WTC11 (cell line): Measurements from ENCODE around the gene DIMT1. TPM values are rescaled to one million over a fixed set of nuclear protein-coding genes. Genes with fewer than 3 reads are reported as not detected.

Experiments used
- ATAC-seq: fragments of 200-7000 bp; cut with Tn5 transposase; 2 replicates; pipeline ENCODE4 v1.10.0; 2021; ENCODE audit warnings: mild to moderate bottlenecking, moderate library complexity
- CTCF ChIA-PET: fragments of 300-600 bp; sonication (Branson Sonifier 250); formaldehyde crosslinking; loops from one replicate; lab custom pipeline; 2021; ENCODE audit warnings: antibody characterized with exemption; lab: Charles Lee
- POLR2A ChIA-PET: fragments of 350-600 bp; sonication (Branson Sonifier 250); formaldehyde crosslinking; loops from one replicate; lab custom pipeline; 2021; ENCODE audit warnings: antibody characterized with exemption; lab: Charles Lee
- DNase-seq: peaks from one replicate; pipeline ENCODE4 v3.0.0; 2021; ENCODE audit warnings: low spot score
- H3K27ac Mint-ChIP-seq: 2 replicates; pipeline ENCODE4 v1.8.0; 2021; ENCODE audit warnings: mixed read lengths
- H3K27me3 Mint-ChIP-seq: 2 replicates; pipeline ENCODE4 v1.8.0; 2021; ENCODE audit warnings: low read depth, mild to moderate bottlenecking, moderate library complexity, mixed read lengths
- H3K36me3 Mint-ChIP-seq: 2 replicates; pipeline ENCODE4 v1.8.0; 2021; ENCODE audit warnings: mixed read lengths
- H3K4me1 Mint-ChIP-seq: 2 replicates; pipeline ENCODE4 v1.8.0; 2022; ENCODE audit warnings: mixed read lengths
- H3K4me3 Mint-ChIP-seq: 2 replicates; pipeline ENCODE4 v1.8.0; 2021; ENCODE audit warnings: mild to moderate bottlenecking, moderate library complexity, mixed read lengths
- H3K9me3 Mint-ChIP-seq: 2 replicates; pipeline ENCODE4 v1.8.0; 2021; ENCODE audit warnings: mixed read lengths
- CBFB ChIP-seq: sonication (generic); formaldehyde crosslinking; IDR thresholded peaks from 2 replicates; pipeline ENCODE4 v1.8.1; 2022; ENCODE audit warnings: mild to moderate bottlenecking, low read depth, missing genetic modification reagents
- E2F1 ChIP-seq: sonication (generic); formaldehyde crosslinking; IDR thresholded peaks from 2 replicates; pipeline ENCODE4 v1.8.0; 2022; ENCODE audit warnings: mild to moderate bottlenecking, missing genetic modification reagents
- ETV6 ChIP-seq: sonication (generic); formaldehyde crosslinking; IDR thresholded peaks from 2 replicates; pipeline ENCODE4 v1.8.1; 2022; ENCODE audit warnings: mild to moderate bottlenecking, missing genetic modification reagents
- FOXP1 ChIP-seq: sonication (generic); formaldehyde crosslinking; IDR thresholded peaks from 2 replicates; pipeline ENCODE4 v1.8.0; 2022; ENCODE audit warnings: missing genetic modification reagents, mild to moderate bottlenecking, moderate library complexity, borderline replicate concordance
- KAT7 ChIP-seq: sonication (generic); formaldehyde crosslinking; IDR thresholded peaks from 2 replicates; pipeline ENCODE4 v1.8.1; 2023; ENCODE audit warnings: missing genetic modification reagents, mild to moderate bottlenecking, borderline replicate concordance
- MXD4 ChIP-seq: fragments of 250-450 bp; sonication (Bioruptor Pico); IDR thresholded peaks from 2 replicates; pipeline ENCODE4 v1.8.0; 2021; ENCODE audit warnings: mild to moderate bottlenecking, moderate library complexity, borderline replicate concordance
- MYBL2 ChIP-seq: sonication (generic); formaldehyde crosslinking; IDR thresholded peaks from 2 replicates; pipeline ENCODE4 v1.8.1; 2023; ENCODE audit warnings: mild to moderate bottlenecking, moderate library complexity, missing genetic modification reagents
- NFATC4 ChIP-seq: fragments of 250-450 bp; sonication (Bioruptor Pico); IDR thresholded peaks from 2 replicates; pipeline ENCODE4 v1.9.0; 2021; ENCODE audit warnings: mild to moderate bottlenecking
- NR3C1 ChIP-seq: sonication (generic); formaldehyde crosslinking; conservative IDR thresholded peaks from 2 replicates; pipeline ENCODE4 v1.8.1; 2023; ENCODE audit warnings: low read depth, mild to moderate bottlenecking, missing genetic modification reagents
- SMAD3 ChIP-seq: sonication (generic); formaldehyde crosslinking; IDR thresholded peaks from 2 replicates; pipeline ENCODE4 v1.8.0; 2022; ENCODE audit warnings: missing genetic modification reagents, mild to moderate bottlenecking, borderline replicate concordance
- TEAD1 ChIP-seq: sonication (generic); formaldehyde crosslinking; IDR thresholded peaks from 2 replicates; pipeline ENCODE4 v1.8.0; 2022; ENCODE audit warnings: mild to moderate bottlenecking, missing genetic modification reagents
- ZBTB21 ChIP-seq: sonication (generic); formaldehyde crosslinking; IDR thresholded peaks from 2 replicates; pipeline ENCODE4 v1.8.1; 2023; ENCODE audit warnings: mild to moderate bottlenecking, missing genetic modification reagents, borderline replicate concordance
- ZBTB43 ChIP-seq: sonication (generic); formaldehyde crosslinking; IDR thresholded peaks from 2 replicates; pipeline ENCODE4 v1.8.1; 2023; ENCODE audit warnings: mild to moderate bottlenecking, missing genetic modification reagents
- ZNF219 ChIP-seq: sonication (generic); formaldehyde crosslinking; IDR thresholded peaks from 2 replicates; pipeline ENCODE4 v1.8.0; 2023; ENCODE audit warnings: missing genetic modification reagents, mild to moderate bottlenecking, borderline replicate concordance
- ZNF423 ChIP-seq: fragments of 250-450 bp; sonication (Bioruptor Pico); IDR thresholded peaks from 2 replicates; pipeline ENCODE4 v2.1.2; 2022; ENCODE audit warnings: mild to moderate bottlenecking, moderate library complexity
- total RNA-seq: library from RNA; stranded (reverse); gene quantifications from 3 replicates; pipeline ENCODE4 v1.2.3, GENCODE V29; 2021
- TF ChIP-seq, protein P1 (sequence below): fragments of 250-450 bp; sonication (Bioruptor Pico); IDR thresholded peaks from 2 replicates; pipeline ENCODE4 v2.1.2; 2022; ENCODE audit warnings: mild to moderate bottlenecking, moderate library complexity
- TF ChIP-seq, protein P2 (sequence below): sonication (generic); formaldehyde crosslinking; IDR thresholded peaks from 2 replicates; pipeline ENCODE4 v1.8.0; 2022; ENCODE audit warnings: mild to moderate bottlenecking, missing genetic modification reagents
- TF ChIP-seq, protein P3 (sequence below): sonication (generic); formaldehyde crosslinking; conservative IDR thresholded peaks from 2 replicates; pipeline ENCODE4 v1.8.1; 2023; ENCODE audit warnings: mild to moderate bottlenecking, low read depth, missing genetic modification reagents, moderate library complexity
- TF ChIP-seq, protein P4 (sequence below): sonication (generic); formaldehyde crosslinking; IDR thresholded peaks from 2 replicates; pipeline ENCODE4 v1.8.1; 2022; ENCODE audit warnings: missing genetic modification reagents, borderline replicate concordance
- TF ChIP-seq, protein P5 (sequence below): fragments of 250-450 bp; sonication (Bioruptor Pico); IDR thresholded peaks from 2 replicates; pipeline ENCODE4 v1.9.0; 2021; ENCODE audit warnings: mild to moderate bottlenecking

Gene DIMT1
- total RNA-seq, 1 experiment from 2014 or later = 33.9 TPM

DNA sequence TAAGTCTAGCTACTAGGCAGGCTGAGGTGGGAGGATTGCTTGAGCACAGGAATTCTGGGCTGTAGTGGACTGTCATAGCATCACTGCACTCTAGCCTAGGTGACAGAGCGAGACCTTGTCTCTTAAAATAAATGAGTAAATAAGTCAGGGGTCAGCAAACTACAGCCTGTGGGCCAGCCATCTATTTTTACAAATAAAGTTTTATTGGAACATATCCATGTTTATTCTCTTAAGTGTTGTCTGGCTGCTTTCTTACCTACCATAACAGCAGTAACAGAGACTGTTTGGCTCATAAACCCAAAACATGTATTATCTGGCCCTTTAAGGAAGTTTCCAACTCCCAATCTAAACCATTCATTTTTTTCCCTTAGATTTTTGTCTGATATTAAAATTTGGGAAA is 29.6 kb downstream of the DIMT1 start:
- no peak overlapping the region for H3K27ac Mint-ChIP-seq
- DNase-seq (no peak), ATAC-seq (no peak)
- no peaks in the 10 kb centered on the region for H3K27me3 Mint-ChIP-seq
- peaks cover 53% of the 10 kb centered on the region for H3K36me3 Mint-ChIP-seq
- H3K4me3 Mint-ChIP-seq = no peak overlapping the region
- TF ChIP-seq, protein P1, sequence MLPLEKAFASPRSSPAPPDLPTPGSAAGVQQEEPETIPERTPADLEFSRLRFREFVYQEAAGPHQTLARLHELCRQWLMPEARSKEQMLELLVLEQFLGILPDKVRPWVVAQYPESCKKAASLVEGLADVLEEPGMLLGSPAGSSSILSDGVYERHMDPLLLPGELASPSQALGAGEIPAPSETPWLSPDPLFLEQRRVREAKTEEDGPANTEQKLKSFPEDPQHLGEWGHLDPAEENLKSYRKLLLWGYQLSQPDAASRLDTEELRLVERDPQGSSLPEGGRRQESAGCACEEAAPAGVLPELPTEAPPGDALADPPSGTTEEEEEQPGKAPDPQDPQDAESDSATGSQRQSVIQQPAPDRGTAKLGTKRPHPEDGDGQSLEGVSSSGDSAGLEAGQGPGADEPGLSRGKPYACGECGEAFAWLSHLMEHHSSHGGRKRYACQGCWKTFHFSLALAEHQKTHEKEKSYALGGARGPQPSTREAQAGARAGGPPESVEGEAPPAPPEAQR (CRISPR knock-in tag) = no peak
- no peak for TF ChIP-seq CBFB (CRISPR knock-in tag)
- TF ChIP-seq E2F1 (CRISPR knock-in tag) = no peak
- TF ChIP-seq SMAD3 (CRISPR knock-in tag) = no peak
- TF ChIP-seq MYBL2 = no peak
- TF ChIP-seq, protein P2, sequence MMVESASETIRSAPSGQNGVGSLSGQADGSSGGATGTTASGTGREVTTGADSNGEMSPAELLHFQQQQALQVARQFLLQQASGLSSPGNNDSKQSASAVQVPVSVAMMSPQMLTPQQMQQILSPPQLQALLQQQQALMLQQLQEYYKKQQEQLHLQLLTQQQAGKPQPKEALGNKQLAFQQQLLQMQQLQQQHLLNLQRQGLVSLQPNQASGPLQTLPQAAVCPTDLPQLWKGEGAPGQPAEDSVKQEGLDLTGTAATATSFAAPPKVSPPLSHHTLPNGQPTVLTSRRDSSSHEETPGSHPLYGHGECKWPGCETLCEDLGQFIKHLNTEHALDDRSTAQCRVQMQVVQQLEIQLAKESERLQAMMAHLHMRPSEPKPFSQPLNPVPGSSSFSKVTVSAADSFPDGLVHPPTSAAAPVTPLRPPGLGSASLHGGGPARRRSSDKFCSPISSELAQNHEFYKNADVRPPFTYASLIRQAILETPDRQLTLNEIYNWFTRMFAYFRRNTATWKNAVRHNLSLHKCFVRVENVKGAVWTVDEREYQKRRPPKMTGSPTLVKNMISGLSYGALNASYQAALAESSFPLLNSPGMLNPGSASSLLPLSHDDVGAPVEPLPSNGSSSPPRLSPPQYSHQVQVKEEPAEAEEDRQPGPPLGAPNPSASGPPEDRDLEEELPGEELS (CRISPR knock-in tag) = no peak
- TF ChIP-seq ZBTB21 = no peak
- TF ChIP-seq NR3C1 = no peak
- TF ChIP-seq ETV6 (CRISPR knock-in tag) = no peak
- TF ChIP-seq FOXP1 (CRISPR knock-in tag) = no peak
- TF ChIP-seq NFATC4 (CRISPR knock-in tag) = no peak
- no peak for TF ChIP-seq ZNF423
- no peak for TF ChIP-seq TEAD1 (CRISPR knock-in tag)
- POLR2A ChIA-PET = interaction anchor here (0.5 kb wide), 1 partner anchor 10 kb away, joined by 3 read pairs; no protein-coding TSS in a partner anchor
- no peaks in the 10 kb centered on the region for H3K4me1 Mint-ChIP-seq
- H3K9me3 Mint-ChIP-seq = no peaks in the 10 kb centered on the region
- CTCF ChIA-PET = no interaction called here

- H3K27me3 Mint-ChIP-seq = no peaks in the 10 kb centered on the region
- DNase-seq = no peak
- peaks cover 51% of the 10 kb centered on the region for H3K36me3 Mint-ChIP-seq
- TF ChIP-seq ZBTB43 (CRISPR knock-in tag) (no peak), MXD4 (CRISPR knock-in tag) (no peak), KAT7 (CRISPR knock-in tag) (no peak), ZNF219 (CRISPR knock-in tag) (no peak)
- TF ChIP-seq, protein P3, sequence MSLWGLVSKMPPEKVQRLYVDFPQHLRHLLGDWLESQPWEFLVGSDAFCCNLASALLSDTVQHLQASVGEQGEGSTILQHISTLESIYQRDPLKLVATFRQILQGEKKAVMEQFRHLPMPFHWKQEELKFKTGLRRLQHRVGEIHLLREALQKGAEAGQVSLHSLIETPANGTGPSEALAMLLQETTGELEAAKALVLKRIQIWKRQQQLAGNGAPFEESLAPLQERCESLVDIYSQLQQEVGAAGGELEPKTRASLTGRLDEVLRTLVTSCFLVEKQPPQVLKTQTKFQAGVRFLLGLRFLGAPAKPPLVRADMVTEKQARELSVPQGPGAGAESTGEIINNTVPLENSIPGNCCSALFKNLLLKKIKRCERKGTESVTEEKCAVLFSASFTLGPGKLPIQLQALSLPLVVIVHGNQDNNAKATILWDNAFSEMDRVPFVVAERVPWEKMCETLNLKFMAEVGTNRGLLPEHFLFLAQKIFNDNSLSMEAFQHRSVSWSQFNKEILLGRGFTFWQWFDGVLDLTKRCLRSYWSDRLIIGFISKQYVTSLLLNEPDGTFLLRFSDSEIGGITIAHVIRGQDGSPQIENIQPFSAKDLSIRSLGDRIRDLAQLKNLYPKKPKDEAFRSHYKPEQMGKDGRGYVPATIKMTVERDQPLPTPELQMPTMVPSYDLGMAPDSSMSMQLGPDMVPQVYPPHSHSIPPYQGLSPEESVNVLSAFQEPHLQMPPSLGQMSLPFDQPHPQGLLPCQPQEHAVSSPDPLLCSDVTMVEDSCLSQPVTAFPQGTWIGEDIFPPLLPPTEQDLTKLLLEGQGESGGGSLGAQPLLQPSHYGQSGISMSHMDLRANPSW = no peak
- TF ChIP-seq, protein P4, sequence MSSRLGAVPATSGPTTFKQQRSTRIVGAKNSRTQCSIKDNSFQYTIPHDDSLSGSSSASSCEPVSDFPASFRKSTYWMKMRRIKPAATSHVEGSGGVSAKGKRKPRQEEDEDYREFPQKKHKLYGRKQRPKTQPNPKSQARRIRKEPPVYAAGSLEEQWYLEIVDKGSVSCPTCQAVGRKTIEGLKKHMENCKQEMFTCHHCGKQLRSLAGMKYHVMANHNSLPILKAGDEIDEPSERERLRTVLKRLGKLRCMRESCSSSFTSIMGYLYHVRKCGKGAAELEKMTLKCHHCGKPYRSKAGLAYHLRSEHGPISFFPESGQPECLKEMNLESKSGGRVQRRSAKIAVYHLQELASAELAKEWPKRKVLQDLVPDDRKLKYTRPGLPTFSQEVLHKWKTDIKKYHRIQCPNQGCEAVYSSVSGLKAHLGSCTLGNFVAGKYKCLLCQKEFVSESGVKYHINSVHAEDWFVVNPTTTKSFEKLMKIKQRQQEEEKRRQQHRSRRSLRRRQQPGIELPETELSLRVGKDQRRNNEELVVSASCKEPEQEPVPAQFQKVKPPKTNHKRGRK (CRISPR knock-in tag) = no peak
- TF ChIP-seq, protein P5, sequence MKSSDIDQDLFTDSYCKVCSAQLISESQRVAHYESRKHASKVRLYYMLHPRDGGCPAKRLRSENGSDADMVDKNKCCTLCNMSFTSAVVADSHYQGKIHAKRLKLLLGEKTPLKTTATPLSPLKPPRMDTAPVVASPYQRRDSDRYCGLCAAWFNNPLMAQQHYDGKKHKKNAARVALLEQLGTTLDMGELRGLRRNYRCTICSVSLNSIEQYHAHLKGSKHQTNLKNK (CRISPR knock-in tag) = no peak
- no peak overlapping the region for H3K27ac Mint-ChIP-seq
- no peaks in the 10 kb centered on the region for H3K9me3 Mint-ChIP-seq
- H3K4me1 Mint-ChIP-seq = no peaks in the 10 kb centered on the region
- ChIA-PET CTCF (no interaction called here), POLR2A (no interaction called here)
- no peak for ATAC-seq
- no peak overlapping the region for H3K4me3 Mint-ChIP-seq
Measured at GRCh38 chr5:62373382-62373781, 30.3 kb downstream of the DIMT1 start.
